Bronchial epithelial cell (primary cell): Measurements from ENCODE around the gene CHCHD6. TPM values are rescaled to one million over a fixed set of nuclear protein-coding genes. Genes with fewer than 3 reads are reported as not detected.

Experiments
- DNase-seq: peaks from one replicate; pipeline ENCODE4 v3.0.0-alpha.2; 2010; ENCODE audit warnings: low read depth
- FAIRE-seq: peaks from 2 replicates; lab custom pipeline; 2011; peaks lifted over from hg19 to GRCh38; lab: Jason Lieb, UNC
- H3K27me3 ChIP-seq: 2 replicates; pipeline ENCODE4 v1.5.1; 2011; ENCODE audit warnings: low read length; ENCODE audit not compliant: control insufficient read depth, insufficient read depth
- H3K36me3 ChIP-seq: 2 replicates; pipeline ENCODE4 v1.5.1; 2011; ENCODE audit warnings: low read length; ENCODE audit not compliant: control insufficient read depth, insufficient read depth
- H3K4me3 ChIP-seq: 2 replicates; pipeline ENCODE4 v1.5.1; 2011; ENCODE audit warnings: mild to moderate bottlenecking, low read depth, low read length, control low read depth
- CTCF ChIP-seq: IDR thresholded peaks from 2 replicates; pipeline ENCODE4 v1.5.1; 2011; ENCODE audit warnings: mild to moderate bottlenecking, moderate library complexity, low read length, control low read depth, inconsistent platforms; ENCODE audit not compliant: insufficient read depth, severe bottlenecking
- total RNA-seq: library from RNA; depleted of rRNA; stranded (reverse); fragments of >200 nt; gene quantifications from 2 replicates; pipeline ENCODE4 v1.2.1, GENCODE V29; 2014

Gene CHCHD6
- total RNA-seq, 1 donor from 2014 or later, result 25.5 TPM

GRCh38 chr3:126834596-126835471 lies 130.8 kb downstream of the CHCHD6 start:
- Histone ChIP-seq H3K27me3 (no peaks in the 10 kb centered on the region), H3K4me3 (no peak overlapping the region), H3K36me3 (no peaks in the 10 kb centered on the region)
- no peak for FAIRE-seq
- DNase-seq, result no peak
- no peak for TF ChIP-seq CTCF

GRCh38 chr3:126835472-126836219 lies 131.6 kb downstream of the CHCHD6 start:
- DNase-seq, result peak; percentile 77
- FAIRE-seq, result peak; percentile 89
- no peaks in the 10 kb centered on the region for H3K27me3 ChIP-seq
- no peak for TF ChIP-seq CTCF
- no peaks in the 10 kb centered on the region for H3K36me3 ChIP-seq
- H3K4me3 ChIP-seq, result no peak overlapping the region

GRCh38 chr3:126836220-126836860 lies 132.3 kb downstream of the CHCHD6 start:
- Histone ChIP-seq H3K36me3 (no peaks in the 10 kb centered on the region), H3K27me3 (no peaks in the 10 kb centered on the region), H3K4me3 (no peak overlapping the region)
- DNase-seq, result no peak
- FAIRE-seq, result no peak
- TF ChIP-seq CTCF, result no peak

- no peak overlapping the region for H3K4me3 ChIP-seq
- DNase-seq (no peak), FAIRE-seq (no peak)
- H3K36me3 ChIP-seq, result no peaks in the 10 kb centered on the region
- no peak for TF ChIP-seq CTCF
- no peaks in the 10 kb centered on the region for H3K27me3 ChIP-seq
Measured at GRCh38 chr3:126837773-126838172, 133.7 kb downstream of the CHCHD6 start.

GRCh38 chr3:126845920-126846715 lies 142.1 kb downstream of the CHCHD6 start:
- Histone ChIP-seq H3K36me3 (no peaks in the 10 kb centered on the region), H3K4me3 (no peak overlapping the region), H3K27me3 (no peaks in the 10 kb centered on the region)
- DNase-seq (peak; percentile 39), FAIRE-seq (no peak)
- no peak for TF ChIP-seq CTCF
